GM12878 (cell line): Measurements from ENCODE around the gene IMMP2L. TPM values are rescaled to one million over a fixed set of nuclear protein-coding genes. Genes with fewer than 3 reads are reported as not detected.

Source experiments
- ATAC-seq: fragments of 200-7000 bp; cut with Tn5 transposase; 3 replicates; pipeline ENCODE4 v1.9.1; 2020; ENCODE audit warnings: mild to moderate bottlenecking, moderate library complexity
- BruUV-seq: library from RNA; stranded (reverse); fragments of 400-500 nt; replicated peaks from 2 replicates; lab custom pipeline; 2021; lab: Mats Ljungman, UMichigan
- CTCF ChIA-PET: fragments of 300-600 bp; sonication (Branson Sonifier 250); formaldehyde crosslinking; extraction: SDS; loops from one replicate; lab custom pipeline; 2021; ENCODE audit warnings: inconsistent platforms; lab: Yijun Ruan, JAX
- POLR2A ChIA-PET: fragments of 350-600 bp; formaldehyde crosslinking; extraction: SDS; loops from one replicate; lab custom pipeline; 2021; ENCODE audit warnings: inconsistent platforms; lab: Charles Lee
- RAD21 ChIA-PET: fragments of 300-600 bp; sonication (Branson Sonifier 250); formaldehyde crosslinking; loops from one replicate; lab custom pipeline; 2023; ENCODE audit warnings: antibody characterized with exemption; ENCODE audit not compliant: unreplicated experiment; lab: Charles Lee
- SMC1A ChIA-PET: fragments of 300-600 bp; sonication (Branson Sonifier 250); formaldehyde crosslinking; loops from one replicate; lab custom pipeline; 2023; ENCODE audit not compliant: unreplicated experiment, uncharacterized antibody; lab: Charles Lee
- DNase-seq: peaks from one replicate; pipeline ENCODE4 v3.0.0-alpha.2; 2011; ENCODE audit warnings: low read depth, low spot score
- FAIRE-seq: peaks from 3 replicates; lab custom pipeline; 2011; peaks lifted over from hg19 to GRCh38; lab: Jason Lieb, UNC
- H2AFZ ChIP-seq: 2 replicates; pipeline ENCODE4 v1.6.0; 2011; ENCODE audit warnings: low read depth, low read length, control low read depth; ENCODE audit not compliant: control insufficient read depth
- H3K27ac ChIP-seq: 2 replicates; pipeline ENCODE4 v1.5.1; 2011; ENCODE audit warnings: control low read depth; ENCODE audit not compliant: control insufficient read depth, insufficient read depth
- H3K27me3 ChIP-seq, 2 experiments: replicated peaks in 1 of 2; 2 replicates each; pipeline versions ENCODE4 v1.6.0 to v1.6.1; 2011; ENCODE audit warnings: low read length in 1 of 2; ENCODE audit not compliant: control insufficient read depth in 2 of 2, insufficient read depth in 2 of 2
- H3K36me3 ChIP-seq, 2 experiments: 2 replicates each; pipeline ENCODE4 v1.5.1; 2011; ENCODE audit warnings: low read length in 1 of 2; ENCODE audit not compliant: control insufficient read depth in 2 of 2, insufficient read depth in 2 of 2
- H3K4me1 ChIP-seq: 2 replicates; pipeline ENCODE4 v1.6.1; 2011; ENCODE audit warnings: mild to moderate bottlenecking, low read length, moderate library complexity, mixed read lengths; ENCODE audit not compliant: control insufficient read depth, insufficient read depth
- H3K4me2 ChIP-seq: 2 replicates; pipeline ENCODE4 v1.6.0; 2011; ENCODE audit warnings: control low read depth; ENCODE audit not compliant: control insufficient read depth, insufficient read depth
- H3K4me3 ChIP-seq: fragments of 200-600 bp; sonication (generic); 2 replicates; pipeline ENCODE4 v1.5.1; 2016
- H3K79me2 ChIP-seq: 2 replicates; pipeline ENCODE4 v1.6.0; 2011; ENCODE audit warnings: low read length; ENCODE audit not compliant: control insufficient read depth, insufficient read depth
- H3K9ac ChIP-seq: 2 replicates; pipeline ENCODE4 v1.8.0; 2011; ENCODE audit warnings: low read length, control low read depth, mixed read lengths; ENCODE audit not compliant: control insufficient read depth, insufficient read depth
- H3K9me3 ChIP-seq: replicated peaks from 3 replicates; pipeline ENCODE4 v1.5.1; 2011; ENCODE audit warnings: mild to moderate bottlenecking, low read length; ENCODE audit not compliant: control insufficient read depth, insufficient read depth
- H4K20me1 ChIP-seq: 2 replicates; pipeline ENCODE4 v1.6.0; 2011; ENCODE audit not compliant: control insufficient read depth, insufficient read depth
- CBX3 ChIP-seq: fragments of 200-600 bp; sonication (generic); IDR thresholded peaks from 2 replicates; pipeline ENCODE4 v1.6.1; 2016; ENCODE audit warnings: low read depth, borderline replicate concordance
- DPF2 ChIP-seq: fragments of 450-650 bp; IDR thresholded peaks from 2 replicates; pipeline ENCODE4 v1.6.1; 2017; ENCODE audit warnings: mild to moderate bottlenecking
- ESRRA ChIP-seq: IDR thresholded peaks from 2 replicates; pipeline ENCODE4 v1.6.1; 2012; ENCODE audit warnings: mild to moderate bottlenecking, low read length, improper control_type of control experiment
- FOXM1 ChIP-seq: IDR thresholded peaks from 2 replicates; pipeline ENCODE4 v1.6.1; 2012; ENCODE audit warnings: low read depth, mild to moderate bottlenecking, inconsistent platforms, low read length, moderate library complexity
- MYC ChIP-seq: IDR thresholded peaks from 2 replicates; pipeline ENCODE4 v1.6.1; 2011; ENCODE audit warnings: mild to moderate bottlenecking, low read length, moderate library complexity, inconsistent platforms; ENCODE audit not compliant: insufficient read depth, insufficient replicate concordance, insufficient read length, severe bottlenecking
- RAD21 ChIP-seq: IDR thresholded peaks from 2 replicates; pipeline ENCODE4 v1.6.1; 2011; ENCODE audit warnings: mild to moderate bottlenecking, low read depth, low read length, moderate library complexity; ENCODE audit not compliant: insufficient read depth
- RFX5 ChIP-seq: IDR thresholded peaks from 2 replicates; pipeline ENCODE4 v1.6.1; 2011; ENCODE audit warnings: low read depth, low read length, improper control_type of control experiment
- SMAD5 ChIP-seq: IDR thresholded peaks from 2 replicates; pipeline ENCODE4 v1.6.1; 2016; ENCODE audit warnings: antibody characterized with exemption, low read depth
- STAT1 ChIP-seq: fragments of 450-650 bp; conservative IDR thresholded peaks from 2 replicates; pipeline ENCODE4 v1.6.1; 2014; ENCODE audit warnings: antibody characterized with exemption, mild to moderate bottlenecking
- YBX1 ChIP-seq: fragments of 450-650 bp; IDR thresholded peaks from 2 replicates; pipeline ENCODE4 v1.6.1; 2016; ENCODE audit warnings: antibody characterized with exemption
- ZNF207 ChIP-seq: fragments of 450-650 bp; IDR thresholded peaks from 2 replicates; pipeline ENCODE4 v1.6.1; 2014; ENCODE audit warnings: antibody characterized with exemption, mild to moderate bottlenecking, borderline replicate concordance
- ZSCAN29 ChIP-seq: fragments of 450-650 bp; IDR thresholded peaks from 2 replicates; pipeline ENCODE4 v1.6.1; 2017; ENCODE audit warnings: mild to moderate bottlenecking, moderate library complexity
- WGBS: methylation state at CpG from one replicate; pipeline ENCODE4 v1.1.6; 2016; ENCODE audit warnings: low lambda C conversion rate; ENCODE audit not compliant: insufficient replicate concordance, insufficient coverage; ENCODE audit errors: missing lambda C conversion rate; 5-methylcytosine and 5-hydroxymethylcytosine counted together
- in situ Hi-C: fragments of 300-500 bp; cut with MboI; formaldehyde crosslinking; loops from 9 replicates; pipeline ENCODE4 v1.14.3; 2018; ENCODE audit warnings: mixed read lengths
- intact Hi-C: fragments of 100-400 bp; cut with micrococcal nuclease; formaldehyde crosslinking; loops from one replicate; pipeline ENCODE4 v1.14.2; 2022; ENCODE audit not compliant: unreplicated experiment
- polyA plus RNA-seq, 11 experiments: library from polyadenylated mRNA; depleted of rRNA in 4 of 11; unstranded in 6 of 11; stranded (reverse) in 5 of 11; fragments of >200 nt; fragmentation: Nextera tagmentation in 4 of 11; fragmentation: Illumina TruSeq in 1 of 11; extraction: Ambion mirVana in 4 of 11; extraction: Trizol in 1 of 11; gene quantifications; 1 replicate in 1 of 11; 2 replicates in 10 of 11; pipeline versions ENCODE4 v1.2.1 to v1.2.3, GENCODE V29; 2011 to 2016; ENCODE audit warnings: inconsistent platforms in 2 of 11, missing spikeins in 2 of 11, low read depth in 1 of 11
- total RNA-seq, 4 experiments: library from RNA; depleted of rRNA in 3 of 4; stranded (reverse); fragments of >200 nt in 3 of 4; fragmentation: Illumina TruSeq in 1 of 4; extraction: Trizol in 1 of 4; gene quantifications; 2 replicates each; pipeline versions ENCODE4 v1.2.1 to v1.2.3, GENCODE V29; 2013 to 2021
- TF ChIP-seq, protein P1 (sequence below): fragments of 450-650 bp; IDR thresholded peaks from 2 replicates; pipeline ENCODE4 v1.6.1; 2018; ENCODE audit warnings: borderline replicate concordance, mild to moderate bottlenecking; ENCODE audit not compliant: partially characterized antibody

The IMMP2L gene
- total and polyA plus RNA-seq, 10 of the 15 experiments (the other 5 are each of a cell fraction or from before 2014, with no cell fraction given) = 12.6 to 46.3 (median 19.6) TPM

DNA sequence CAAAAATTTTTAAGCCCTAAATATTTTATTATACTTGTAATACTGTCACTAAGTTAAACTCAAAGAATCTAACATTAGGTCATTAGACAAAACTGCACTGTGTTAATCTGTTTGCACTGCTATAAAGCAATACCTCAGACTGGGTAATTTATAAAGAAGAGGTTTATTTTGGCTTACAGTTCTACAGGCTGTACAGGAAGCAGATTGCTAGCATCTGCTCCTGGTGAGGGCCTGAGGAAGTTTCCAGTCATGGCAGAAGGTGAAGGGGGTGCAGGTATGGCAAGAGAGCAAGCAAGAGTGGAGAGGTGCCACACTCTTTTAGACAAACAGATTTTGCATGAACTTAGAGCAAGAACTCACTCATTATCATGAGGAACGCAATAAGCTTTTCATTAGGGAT, 125.7 kb downstream of the IMMP2L start (continued):
- TF ChIP-seq CBX3 (no peak), YBX1 (no peak)

GRCh38 chr7:111433426-111433825, 128.9 kb downstream of the IMMP2L start:
- ATAC-seq = no peak
- BruUV-seq = no TSS peak
- in situ Hi-C loops = no loop called here

GRCh38 chr7:111429781-111430180, 132.5 kb downstream of the IMMP2L start:
- ChIA-PET CTCF (interaction anchor here (0.7 to 1.3 kb wide), 3 partner anchors 15 to 331 kb away, joined by 3 read pairs; no protein-coding TSS in a partner anchor), POLR2A (no interaction called here), SMC1A (interaction anchor here (0.6 to 0.9 kb wide), 4 partner anchors 13 to 1945 kb away, joined by 3 to 5 read pairs (median 3); no protein-coding TSS in a partner anchor), RAD21 (no interaction called here)
- H3K4me1 ChIP-seq = no peaks in the 10 kb centered on the region
- H3K9ac ChIP-seq = no peak overlapping the region
- BruUV-seq = no TSS peak
- H3K27ac ChIP-seq = no peak overlapping the region
- H3K27me3 ChIP-seq = no peaks in the 10 kb centered on the region
- H3K79me2 ChIP-seq = no peaks in the 10 kb centered on the region
- H2AFZ ChIP-seq = no peak overlapping the region
- no peak for FAIRE-seq
- H3K4me2 ChIP-seq = no peak overlapping the region
- intact Hi-C loops (no loop called here), in situ Hi-C loops (no loop called here)
- peaks cover 4% of the 10 kb centered on the region; the same call in 2 of the 3 replicates for H3K9me3 ChIP-seq
- H3K4me3 ChIP-seq = no peak overlapping the region
- TF ChIP-seq ESRRA (no peak), RFX5 (no peak), MYC (no peak), DPF2 (no peak), RAD21 (no peak), STAT1 (no peak), ZSCAN29 (no peak), ZNF207 (no peak)
- TF ChIP-seq, protein P1, sequence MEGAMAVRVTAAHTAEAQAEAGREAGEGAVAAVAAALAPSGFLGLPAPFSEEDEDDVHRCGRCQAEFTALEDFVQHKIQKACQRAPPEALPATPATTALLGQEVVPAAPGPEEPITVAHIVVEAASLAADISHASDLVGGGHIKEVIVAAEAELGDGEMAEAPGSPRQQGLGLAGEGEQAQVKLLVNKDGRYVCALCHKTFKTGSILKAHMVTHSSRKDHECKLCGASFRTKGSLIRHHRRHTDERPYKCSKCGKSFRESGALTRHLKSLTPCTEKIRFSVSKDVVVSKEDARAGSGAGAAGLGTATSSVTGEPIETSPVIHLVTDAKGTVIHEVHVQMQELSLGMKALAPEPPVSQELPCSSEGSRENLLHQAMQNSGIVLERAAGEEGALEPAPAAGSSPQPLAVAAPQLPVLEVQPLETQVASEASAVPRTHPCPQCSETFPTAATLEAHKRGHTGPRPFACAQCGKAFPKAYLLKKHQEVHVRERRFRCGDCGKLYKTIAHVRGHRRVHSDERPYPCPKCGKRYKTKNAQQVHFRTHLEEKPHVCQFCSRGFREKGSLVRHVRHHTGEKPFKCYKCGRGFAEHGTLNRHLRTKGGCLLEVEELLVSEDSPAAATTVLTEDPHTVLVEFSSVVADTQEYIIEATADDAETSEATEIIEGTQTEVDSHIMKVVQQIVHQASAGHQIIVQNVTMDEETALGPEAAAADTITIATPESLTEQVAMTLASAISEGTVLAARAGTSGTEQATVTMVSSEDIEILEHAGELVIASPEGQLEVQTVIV = no peak
- ATAC-seq = no peak
- no peak for DNase-seq
- H4K20me1 ChIP-seq = no peaks in the 10 kb centered on the region
- no peaks in the 10 kb centered on the region for H3K36me3 ChIP-seq

More at GRCh38 chr7:111433426-111433825, 128.9 kb downstream of the IMMP2L start:
- H3K36me3 ChIP-seq = no peaks in the 10 kb centered on the region
- ChIA-PET SMC1A (no interaction called here), RAD21 (no interaction called here), CTCF (no interaction called here), POLR2A (no interaction called here)
- no peaks in the 10 kb centered on the region for H3K27me3 ChIP-seq
- intact Hi-C loops = no loop called here
- H4K20me1 ChIP-seq = no peaks in the 10 kb centered on the region
- no peak for DNase-seq
- no peak overlapping the region for H3K4me2 ChIP-seq
- no peak overlapping the region for H3K9ac ChIP-seq
- no peak for TF ChIP-seq FOXM1
- no peak for TF ChIP-seq SMAD5
- FAIRE-seq = no peak
- no peak overlapping the region for H3K4me3 ChIP-seq
- H3K9me3 ChIP-seq = peaks cover 4% of the 10 kb centered on the region
- H2AFZ ChIP-seq = no peak overlapping the region
- WGBS = 63% methylated on average over 2 of the region's 2 CpGs
- H3K79me2 ChIP-seq = no peaks in the 10 kb centered on the region
- no peaks in the 10 kb centered on the region for H3K4me1 ChIP-seq
- no peak overlapping the region for H3K27ac ChIP-seq
